Measurements from ENCODE around the gene LGALS14. TPM values are rescaled to one million over a fixed set of nuclear protein-coding genes. Genes with fewer than 3 reads are reported as not detected.

LGALS14 gene
- total and polyA plus RNA-seq, 10 of the 15 experiments (the other 5 are each of a cell fraction or from before 2014, with no cell fraction given): 5.1 to 34.6 (median 7.3) TPM

GRCh38 chr19:39660661-39661060, 43.6 kb upstream of the LGALS14 start (continued):
- no peak for TF ChIP-seq ZBTB40 (IDR thresholded peaks at IDR 0.05; ENCODE audit: borderline replicate concordance)
- no peak for TF ChIP-seq PKNOX1 (IDR thresholded peaks at IDR 0.05)
- TF ChIP-seq SPI1 (IDR thresholded peaks at IDR 0.05; ENCODE audit: borderline replicate concordance, insufficient read depth, low read depth, low read length): no peak
- no peak for TF ChIP-seq BHLHE40 (IDR thresholded peaks at IDR 0.05; ENCODE audit: borderline replicate concordance in 1 of 2, low read depth in 2 of 2, low read length in 1 of 2)

- CTCF ChIA-PET: interaction anchor here (1.6 kb wide), 1 partner anchor 13 kb away, joined by 3 read pairs; no protein-coding TSS in a partner anchor
- SMC1A ChIA-PET (ENCODE audit: uncharacterized antibody, unreplicated experiment): no interaction called here
- Histone ChIP-seq H3K4me3 (no peak overlapping the region), H3K4me2 (ENCODE audit: control insufficient read depth, insufficient read depth) (no peak overlapping the region), H3K36me3 (ENCODE audit: control insufficient read depth in 2 of 2, insufficient read depth in 2 of 2, low read length in 1 of 2) (no peaks in the 10 kb centered on the region), H3K27ac (ENCODE audit: control insufficient read depth, insufficient read depth) (no peak overlapping the region), H3K79me2 (ENCODE audit: control insufficient read depth, insufficient read depth, low read length) (no peaks in the 10 kb centered on the region), H4K20me1 (ENCODE audit: control insufficient read depth, insufficient read depth) (no peaks in the 10 kb centered on the region), H3K27me3 (replicated peaks in 1 of 2; ENCODE audit: control insufficient read depth in 2 of 2, insufficient read depth in 2 of 2, low read length in 1 of 2) (no peaks in the 10 kb centered on the region), H3K9ac (ENCODE audit: control insufficient read depth, insufficient read depth, low read length) (no peak overlapping the region), H2AFZ (ENCODE audit: control insufficient read depth, low read depth, low read length) (no peak overlapping the region), H3K9me3 (replicated peaks; ENCODE audit: control insufficient read depth, insufficient read depth, low read length) (peaks cover 3% of the 10 kb centered on the region), H3K4me1 (ENCODE audit: control insufficient read depth, insufficient read depth, low read length) (no peaks in the 10 kb centered on the region)
- intact Hi-C loops (cut with micrococcal nuclease; ENCODE audit: unreplicated experiment): no loop called here
- BruUV-seq (replicated peaks): no TSS peak
- in situ Hi-C loops (cut with MboI): no loop called here
- FAIRE-seq (no peak), DNase-seq (ENCODE audit: low read depth, low spot score) (no peak), ATAC-seq (no peak)
- POLR2A ChIA-PET: no interaction called here
- RAD21 ChIA-PET (ENCODE audit: unreplicated experiment): no interaction called here
- TF ChIP-seq CEBPB (IDR thresholded peaks at IDR 0.05; ENCODE audit: borderline replicate concordance in 1 of 2, low read depth in 2 of 2, low read length in 2 of 2) (no peak), BRCA1 (IDR thresholded peaks at IDR 0.05; ENCODE audit: low read depth, low read length) (no peak), E4F1 (IDR thresholded peaks at IDR 0.05; ENCODE audit: borderline replicate concordance, partially characterized antibody) (no peak), CREM (IDR thresholded peaks at IDR 0.05; ENCODE audit: low read depth) (no peak), BCL11A (IDR thresholded peaks at IDR 0.05; ENCODE audit: low read depth, low read length) (no peak), TCF12 (IDR thresholded peaks at IDR 0.05; ENCODE audit: low read depth, low read length) (no peak), ZBTB33 (IDR thresholded peaks at IDR 0.05) (no peak)
Observed at GRCh38 chr19:39661565-39661964, 42.7 kb upstream of the LGALS14 start.

Measured in GM12878 (cell line).